ENCODE data around the gene AGO3. TPM values are rescaled to one million over a fixed set of nuclear protein-coding genes. Genes with fewer than 3 reads are reported as not detected.

Gene AGO3
- total RNA-seq, 1 experiment from 2014 or later = 26.9 TPM

GRCh38 chr1:35881850-35882273, 49.0 kb upstream of the AGO3 start:
- ATAC-seq (no peak), DNase-seq (ENCODE audit: low read depth, low spot score) (no peak)
- intact Hi-C loops (cut with micrococcal nuclease) = no loop called here
- no TSS peak for BruUV-seq (replicated peaks)
- H3K4me2 ChIP-seq (ENCODE audit: low read length) = no peak overlapping the region
- CTCF ChIA-PET = no interaction called here
- no peaks in the 10 kb centered on the region for H3K9me3 ChIP-seq (ENCODE audit: control insufficient read depth in 1 of 2, insufficient read depth in 1 of 2, low read depth in 1 of 2, low read length in 2 of 2)
- RAD21 ChIA-PET (ENCODE audit: low non-redundant PET in 1 of 2, low total read pairs in 2 of 2, uncharacterized antibody in 2 of 2, unreplicated experiment in 2 of 2) = no interaction called here
- POLR2A ChIA-PET = no interaction called here
- H3K9me2 ChIP-seq (ENCODE audit: insufficient read depth) = no peaks in the 10 kb centered on the region
- peaks cover 0 to 28% of the 10 kb centered on the region in 2 experiments; a peak in 3 of 4 replicates for H3K4me1 ChIP-seq (ENCODE audit: control insufficient read depth in 1 of 2, insufficient read depth in 2 of 2, low read length in 2 of 2)
- no peaks in the 10 kb centered on the region for H3K27me3 ChIP-seq (ENCODE audit: insufficient read depth, low read length)
- H3K4me3 ChIP-seq (replicated peaks in 1 of 2; ENCODE audit: low read depth in 1 of 2, low read length in 2 of 2) = no peak overlapping the region
- H3K27ac ChIP-seq (ENCODE audit: low read depth, low read length) = no peak overlapping the region
- peaks cover 34% of the 10 kb centered on the region for H3K79me2 ChIP-seq (ENCODE audit: insufficient read depth, low read length)
- TF ChIP-seq ZFX (IDR thresholded peaks at IDR 0.05) = no peak
- no peak overlapping the region for H2AFZ ChIP-seq (ENCODE audit: low read depth, low read length, poor library complexity, severe bottlenecking)
- no peaks in the 10 kb centered on the region for H4K20me1 ChIP-seq (ENCODE audit: insufficient read depth)
- no peak overlapping the region for H3K9ac ChIP-seq (ENCODE audit: low read length)
- no peaks in the 10 kb centered on the region for H3K36me3 ChIP-seq (ENCODE audit: control insufficient read depth in 1 of 2, insufficient read depth in 2 of 2, low read length in 2 of 2)

- peaks cover 0 to 31% of the 10 kb centered on the region in 2 experiments; a peak in 3 of 4 replicates for H3K4me1 ChIP-seq (ENCODE audit: control insufficient read depth in 1 of 2, insufficient read depth in 2 of 2, low read length in 2 of 2)
- ChIA-PET CTCF (interaction anchor here (0.8 to 1.2 kb wide), 6 partner anchors 9 to 48 kb away, joined by 3 to 12 read pairs (median 4); partner anchors contain the start of gene AGO3), POLR2A (no interaction called here), RAD21 (ENCODE audit: low non-redundant PET in 1 of 2, low total read pairs in 2 of 2, uncharacterized antibody in 2 of 2, unreplicated experiment in 2 of 2) (no interaction called here)
- peak overlapping the region; percentile 77 for H2AFZ ChIP-seq (ENCODE audit: low read depth, low read length, poor library complexity, severe bottlenecking)
- no peaks in the 10 kb centered on the region for H3K27me3 ChIP-seq (ENCODE audit: insufficient read depth, low read length)
- H3K9me3 ChIP-seq (ENCODE audit: control insufficient read depth in 1 of 2, insufficient read depth in 1 of 2, low read depth in 1 of 2, low read length in 2 of 2) = no peaks in the 10 kb centered on the region
- peaks cover 35% of the 10 kb centered on the region for H3K79me2 ChIP-seq (ENCODE audit: insufficient read depth, low read length)
- H3K4me2 ChIP-seq (ENCODE audit: low read length) = peak overlapping the region; percentile 98
- intact Hi-C loops (cut with micrococcal nuclease) = no loop called here
- no peak overlapping the region for H3K27ac ChIP-seq (ENCODE audit: low read depth, low read length)
- no peaks in the 10 kb centered on the region for H3K36me3 ChIP-seq (ENCODE audit: control insufficient read depth in 1 of 2, insufficient read depth in 2 of 2, low read length in 2 of 2)
- H3K4me3 ChIP-seq (replicated peaks in 1 of 2; ENCODE audit: low read depth in 1 of 2, low read length in 2 of 2) = peak overlapping the region; percentile 16 to 94; a peak in 2 of 4 replicates
- no peak overlapping the region for H3K9ac ChIP-seq (ENCODE audit: low read length)
- ATAC-seq (peak; percentile 4), DNase-seq (ENCODE audit: low read depth, low spot score) (no peak)
- BruUV-seq (replicated peaks) = no TSS peak
- TF ChIP-seq ZBTB33 (IDR thresholded peaks at IDR 0.05; ENCODE audit: extremely low read depth, insufficient replicate concordance, low read length) = no peak
- TF ChIP-seq CBX3 (IDR thresholded peaks at IDR 0.05; ENCODE audit: low read depth) = no peak
- no peak for TF ChIP-seq ZNF274 (IDR thresholded peaks at IDR 0.05; ENCODE audit: low read depth, low read length)
- TF ChIP-seq CTCF (IDR thresholded peaks at IDR 0.05 in 2 of 3, conservative IDR thresholded peaks at IDR 0.05 in 1 of 3; ENCODE audit: borderline replicate concordance in 1 of 3, insufficient read depth in 1 of 3, low read depth in 2 of 3, low read length in 2 of 3) = no peak
- no peak for TF ChIP-seq RAD21 (IDR thresholded peaks at IDR 0.05; ENCODE audit: low read depth)
- no peak for TF ChIP-seq SIN3A (IDR thresholded peaks at IDR 0.05; ENCODE audit: low read depth)
- no peak for TF ChIP-seq REST (IDR thresholded peaks at IDR 0.05; ENCODE audit: low read depth)
- no peak for TF ChIP-seq SRF (IDR thresholded peaks at IDR 0.05; ENCODE audit: low read depth)
- TF ChIP-seq ZFX (IDR thresholded peaks at IDR 0.05) = no peak
- TF ChIP-seq TCF7L2 (IDR thresholded peaks at IDR 0.05; ENCODE audit: borderline replicate concordance, extremely low read depth, insufficient read depth, insufficient read length) = no peak
- TF ChIP-seq EZH2 (IDR thresholded peaks at IDR 0.05) = no peak
- no peak for TF ChIP-seq POLR2A (IDR thresholded peaks at IDR 0.05; ENCODE audit: borderline replicate concordance, extremely low read depth, insufficient read depth, insufficient read length)
- no peaks in the 10 kb centered on the region for H3K9me2 ChIP-seq (ENCODE audit: insufficient read depth)
- no peaks in the 10 kb centered on the region for H4K20me1 ChIP-seq (ENCODE audit: insufficient read depth)
Measured at GRCh38 chr1:35882586-35882944, 48.3 kb upstream of the AGO3 start.

Measured in HCT116 (cell line).